ENCODE results near the gene LIPG.
A peak's percentile ranks its signal among the peaks of the same experiment; 100 is the strongest.
"Not testable (repeated sequence)": the region's sequence is repeated elsewhere in the genome, so short reads cannot be mapped to it uniquely, and the experiment has no call there.

LIPG gene

DNA sequence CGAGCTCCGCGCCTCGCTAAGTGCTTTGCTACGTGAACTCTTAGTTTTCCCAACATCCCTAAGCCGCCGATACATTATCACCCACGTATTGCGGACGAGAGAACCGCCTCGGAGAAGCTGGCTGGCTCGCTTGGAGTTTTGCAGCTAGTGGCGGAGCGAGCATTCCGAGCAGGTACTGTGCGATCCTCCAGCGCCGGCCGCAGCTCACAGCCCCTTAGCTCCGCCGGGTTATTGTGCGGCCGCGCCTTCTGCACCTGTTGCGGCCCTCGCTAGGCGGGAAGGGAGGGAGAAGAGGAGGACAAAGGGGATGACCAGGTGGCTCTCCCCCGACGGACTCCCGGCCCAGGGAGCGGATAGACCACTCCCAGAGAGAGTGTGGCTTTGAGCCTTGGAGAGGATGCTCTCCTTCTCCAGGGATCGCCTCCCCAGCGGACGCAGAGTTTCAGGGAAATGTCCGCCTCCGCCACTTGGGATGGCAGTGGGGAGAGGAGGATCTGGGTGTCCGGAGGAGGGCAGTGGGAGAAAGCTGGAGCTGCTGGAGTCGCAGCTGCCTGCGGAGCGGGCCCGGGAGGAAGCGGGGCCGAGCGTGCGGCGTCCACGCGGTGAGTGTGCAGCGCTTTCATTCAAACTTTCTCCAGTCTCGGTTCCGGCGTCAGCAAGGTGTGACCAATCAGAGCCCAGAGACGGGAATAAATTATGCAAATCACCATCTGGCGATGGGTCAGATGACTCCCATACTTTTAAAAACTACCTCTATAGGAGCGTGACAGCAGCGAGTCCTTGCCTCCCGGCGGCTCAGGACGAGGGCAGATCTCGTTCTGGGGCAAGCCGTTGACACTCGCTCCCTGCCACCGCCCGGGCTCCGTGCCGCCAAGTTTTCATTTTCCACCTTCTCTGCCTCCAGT lies at the start of gene LIPG:
Gene LIPG, plus strand, starts transcription at position 769 of the 905 bp plus-strand sequence. CDS start 252 bp downstream, outside the sequence.
- peak in 7 of 56 donors; percentile 15 to 41 (median 18) for DNase-seq

DNA sequence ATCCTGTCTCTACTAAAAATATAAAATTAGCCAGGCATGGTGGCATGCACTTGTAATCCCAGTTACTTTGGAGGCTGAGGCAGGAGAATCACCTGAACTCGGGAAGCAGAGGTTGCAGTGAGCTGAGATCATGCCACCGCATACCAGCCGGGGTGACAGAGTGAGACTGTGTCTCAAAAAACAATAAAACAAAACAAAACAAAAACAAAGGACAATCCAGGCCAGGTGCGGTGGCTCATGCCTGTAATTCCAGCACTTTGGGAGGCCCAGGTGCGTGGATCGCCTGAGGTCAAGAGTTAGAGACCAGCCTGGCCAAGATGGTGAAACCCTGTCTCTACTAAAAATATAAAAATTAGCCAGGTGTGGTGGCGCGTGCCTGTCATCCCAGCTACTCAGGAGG lies 49.0 kb upstream of the LIPG start:
- DNase-seq = not testable (repeated sequence)

DNA sequence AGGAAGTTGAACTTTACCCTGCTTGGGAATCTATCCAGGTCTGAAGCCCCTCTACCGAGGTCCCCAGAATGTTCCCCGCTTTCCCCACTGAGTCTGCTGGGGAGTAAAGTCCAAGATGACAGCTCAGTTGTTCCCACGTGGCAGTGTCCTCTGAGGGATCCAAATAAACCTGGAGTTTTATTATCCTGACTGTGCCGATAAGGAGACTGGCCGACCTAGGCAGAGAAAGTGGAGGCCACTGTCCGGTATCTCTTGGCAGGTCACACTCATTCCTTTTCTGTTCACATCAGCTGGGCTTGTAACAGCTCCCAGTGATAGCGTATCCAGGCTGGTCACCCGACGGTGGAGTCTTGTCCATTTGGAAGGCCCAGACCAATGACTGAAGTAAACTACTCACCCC lies 47.3 kb upstream of the LIPG start:
- no peak for DNase-seq

DNA sequence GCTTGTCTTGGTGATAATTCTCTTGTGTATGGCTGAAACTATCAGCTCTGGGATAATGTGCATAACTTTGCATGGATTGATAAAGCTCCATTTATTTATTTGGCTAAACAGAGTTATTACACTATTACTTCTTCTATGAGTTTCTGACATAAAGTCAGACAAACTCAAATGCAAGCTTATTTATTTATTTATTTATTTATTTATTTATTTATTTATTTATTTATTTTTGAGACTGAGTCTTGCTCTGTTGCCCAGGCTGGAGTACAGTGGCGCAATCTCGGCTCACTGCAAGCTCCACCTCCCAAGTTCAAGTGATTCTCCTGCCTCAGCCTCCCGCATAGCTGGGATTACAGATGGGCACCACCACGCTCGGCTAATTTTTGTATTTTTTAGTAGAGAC lies 46.9 kb upstream of the LIPG start:
- DNase-seq = not testable (repeated sequence)

DNA sequence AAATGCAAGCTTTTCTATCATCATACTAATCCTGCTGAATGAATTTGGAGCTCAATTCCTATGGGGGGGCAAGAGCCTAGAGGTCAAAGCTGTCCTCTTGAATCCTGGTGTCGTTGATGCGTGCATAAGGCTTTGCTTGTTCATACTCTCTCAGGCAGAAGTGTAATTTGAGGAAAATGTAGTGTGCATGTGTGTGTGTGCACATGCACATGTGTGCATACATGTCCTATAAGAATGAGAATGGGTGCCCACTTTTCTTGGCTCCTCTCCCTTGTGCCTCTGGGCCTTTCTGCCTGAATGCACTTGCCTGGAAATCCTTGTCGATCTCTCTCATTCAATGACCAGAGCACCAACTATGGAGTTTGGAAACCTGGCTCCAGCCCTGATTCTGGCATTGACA lies 46.3 kb upstream of the LIPG start:
- no peak for DNase-seq

DNA sequence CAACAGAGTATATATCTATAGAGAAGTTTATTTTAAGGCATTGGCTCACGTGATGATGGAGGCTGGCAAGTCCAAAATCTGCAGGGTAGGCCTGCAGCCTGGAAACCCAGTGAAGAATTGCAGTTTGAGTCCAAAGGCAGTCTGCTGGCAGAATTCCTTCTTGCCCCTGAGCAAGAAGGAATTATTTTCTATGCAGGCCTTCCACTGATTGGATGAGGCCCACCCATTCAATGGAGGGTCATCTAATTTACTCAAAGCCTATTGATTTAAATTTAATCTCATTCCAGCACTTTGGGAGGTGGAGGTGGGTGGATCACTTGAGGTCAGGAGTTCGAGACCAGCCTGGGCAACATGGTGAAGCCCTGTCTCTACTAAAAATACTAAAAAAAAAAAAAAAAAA lies 44.4 kb upstream of the LIPG start:
- no peak for DNase-seq

DNA sequence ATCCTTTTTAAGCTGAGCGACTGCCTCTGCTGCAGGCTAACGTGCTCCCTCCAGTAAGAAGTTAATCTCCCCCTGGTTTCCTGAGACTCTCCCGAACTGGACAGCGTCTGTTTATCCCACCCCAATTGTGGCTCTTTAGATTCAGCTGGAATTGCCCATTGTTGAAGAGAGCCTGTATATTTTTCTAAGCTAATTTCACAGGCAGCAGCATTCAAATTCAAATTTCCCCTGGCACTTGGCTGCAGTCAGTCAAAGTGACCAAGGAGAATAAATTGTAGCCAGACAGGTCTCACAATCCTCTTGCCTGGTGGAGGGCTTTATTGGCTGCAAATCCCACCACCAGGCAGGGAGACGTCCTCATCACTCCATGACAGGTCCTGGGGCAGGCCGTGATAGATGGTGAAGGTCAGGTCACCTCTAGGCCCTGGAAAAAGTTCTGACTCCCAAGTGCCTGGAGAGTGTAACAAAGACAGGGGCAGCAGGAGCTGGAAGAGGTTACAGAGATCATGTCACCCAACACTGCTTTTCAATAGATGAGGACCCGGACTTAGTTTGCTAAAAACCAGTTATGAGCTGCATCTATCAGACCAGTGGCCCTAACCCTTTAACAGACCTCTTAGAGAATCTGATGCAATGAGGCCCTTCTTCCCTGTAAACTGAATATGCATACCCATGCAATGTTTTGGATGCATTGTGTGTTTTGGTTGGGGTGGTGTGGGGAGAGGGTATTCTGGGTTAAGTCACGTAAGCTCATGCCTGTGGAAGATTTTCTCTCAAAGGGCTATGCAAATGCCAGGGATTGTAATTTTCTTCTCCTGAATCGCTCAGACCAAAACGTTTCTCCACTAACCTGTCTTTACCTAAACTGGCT lies 42.5 kb upstream of the LIPG start:
- DNase-seq = no peak

DNA sequence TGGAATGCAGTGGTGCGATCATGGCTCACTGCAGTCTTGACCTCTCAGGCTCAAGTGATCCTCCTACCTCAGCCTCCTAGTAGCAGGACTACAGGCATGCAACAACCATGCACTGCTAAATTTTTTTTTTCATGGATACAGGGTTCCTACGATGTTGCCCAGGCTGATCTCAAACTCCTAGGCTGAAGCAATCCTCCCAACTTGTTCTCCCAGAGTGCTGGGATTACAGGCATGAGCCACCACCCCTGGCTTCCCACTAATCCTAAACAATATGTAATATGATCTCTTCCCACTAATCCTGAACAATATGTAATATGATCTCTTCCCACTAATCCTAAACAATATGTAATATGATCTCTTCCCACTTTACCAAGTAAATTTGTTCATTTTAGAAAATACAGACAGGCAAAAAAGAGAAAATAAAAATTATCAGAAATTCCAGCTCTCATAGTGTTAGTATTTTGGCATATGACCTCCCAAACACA lies 41.2 kb upstream of the LIPG start:
- no peak for DNase-seq

DNA sequence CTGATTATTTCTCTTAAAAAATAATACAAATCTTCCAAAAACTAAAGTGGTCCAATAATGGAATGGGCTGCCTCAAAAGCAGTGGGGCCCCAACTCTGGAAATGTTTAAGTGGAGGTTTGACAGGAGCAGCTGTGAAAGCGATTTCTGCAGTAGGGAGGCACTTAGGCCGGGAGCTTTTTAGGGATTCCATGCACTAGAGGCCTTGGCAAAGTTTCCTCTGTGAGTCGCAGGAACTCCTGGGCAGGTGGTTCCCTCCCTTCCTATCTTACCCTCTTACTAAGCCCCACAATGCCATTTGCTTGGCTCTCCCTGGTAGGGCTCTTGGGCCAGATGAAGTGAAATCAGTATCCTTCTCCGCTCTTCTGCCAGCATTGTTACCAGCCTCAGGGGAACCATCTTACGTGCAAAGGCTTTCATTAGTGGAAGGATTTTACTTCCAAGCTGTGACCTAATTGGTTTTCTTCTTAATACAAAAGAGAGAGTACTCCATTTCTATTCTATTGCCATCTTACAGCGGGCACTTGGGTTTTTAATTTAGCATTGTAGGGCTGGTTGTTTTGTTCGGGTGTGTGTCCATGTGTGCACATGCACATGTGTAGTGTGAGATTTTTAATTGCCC lies 40.5 kb upstream of the LIPG start:
- DNase-seq = no peak

DNA sequence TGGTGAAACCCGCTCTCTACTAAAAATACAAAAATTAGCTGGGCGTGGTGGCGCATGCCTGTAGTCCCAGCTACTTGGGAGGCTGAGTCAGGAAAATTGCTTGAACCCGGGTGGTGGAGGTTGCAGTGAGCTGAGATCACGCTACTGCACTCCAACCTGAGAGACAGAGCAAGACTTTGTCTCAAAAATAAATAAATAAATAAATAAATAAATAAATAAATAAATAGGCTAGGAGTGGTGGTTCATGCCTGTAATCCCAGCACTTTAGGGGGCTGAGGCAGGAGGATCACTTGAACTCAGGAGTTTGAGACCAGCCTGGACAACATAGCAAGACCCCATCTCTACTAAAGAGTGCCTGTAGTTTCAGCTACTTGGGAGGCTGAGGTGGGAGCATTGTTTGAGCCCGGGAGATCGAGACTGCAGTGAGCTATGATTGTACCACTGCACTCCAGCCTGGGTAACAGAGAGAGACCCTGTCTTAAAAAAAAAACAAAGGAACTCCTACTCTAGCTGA lies 38.2 kb upstream of the LIPG start:
- not testable (repeated sequence) for DNase-seq

DNA sequence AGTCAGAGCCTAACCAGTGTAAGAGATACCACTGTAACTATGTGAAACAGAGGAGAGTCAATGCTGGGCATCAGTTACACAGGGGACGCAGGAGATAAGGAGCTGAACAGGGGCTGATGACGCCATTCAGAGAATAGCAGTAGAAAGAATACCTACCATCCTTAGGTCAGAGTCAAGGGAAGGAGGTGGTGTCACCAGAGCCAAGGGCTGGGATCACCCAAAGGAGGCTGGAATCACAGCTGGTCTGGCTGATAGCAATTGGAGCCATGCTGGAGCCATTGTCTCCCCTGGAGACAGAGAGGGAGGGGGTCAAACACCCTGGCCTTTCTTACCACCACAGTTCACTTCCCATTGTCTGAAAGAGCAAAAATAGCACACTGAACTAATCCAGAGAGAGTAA lies 37.5 kb upstream of the LIPG start:
- no peak for DNase-seq

DNA sequence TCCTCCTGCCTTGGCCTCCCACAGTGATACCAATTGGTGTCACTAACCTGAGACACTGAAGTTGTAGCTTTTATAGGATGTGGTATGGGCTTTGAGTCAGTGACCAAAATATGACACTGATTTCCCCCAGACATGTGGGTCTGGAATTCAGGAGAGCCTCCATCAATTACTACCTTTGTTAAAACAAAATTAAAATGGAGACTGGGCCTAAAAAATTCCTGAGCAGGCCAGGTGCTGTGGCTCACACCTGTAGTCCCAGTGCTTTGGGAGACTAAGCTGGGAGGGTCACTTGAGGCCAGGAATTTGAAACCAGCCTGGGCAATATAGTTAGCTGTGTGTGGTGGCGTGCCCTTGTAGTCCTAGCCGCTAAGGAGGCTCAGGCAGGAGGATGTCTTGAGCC lies 36.9 kb upstream of the LIPG start:
- no peak for DNase-seq

DNA sequence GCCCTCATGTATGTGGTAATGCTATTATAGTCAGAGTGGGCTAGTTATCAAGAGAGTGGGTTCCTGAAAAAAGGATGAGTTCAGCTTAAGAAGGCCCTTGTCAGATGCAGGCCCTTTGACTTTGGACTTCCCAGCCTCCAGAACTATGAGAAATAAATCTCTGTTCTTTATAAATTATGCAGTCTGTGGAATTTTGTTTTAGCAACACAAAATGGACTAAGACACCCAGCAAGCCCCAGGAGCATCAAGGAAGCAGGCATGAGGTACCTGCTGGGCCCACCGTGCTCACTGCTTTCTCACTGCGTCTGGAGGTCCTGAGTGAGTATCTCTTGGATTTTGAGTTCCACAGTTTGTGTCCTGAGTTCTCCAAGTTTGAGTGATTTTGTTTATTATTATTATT lies 35.9 kb upstream of the LIPG start:
- no peak for DNase-seq

DNA sequence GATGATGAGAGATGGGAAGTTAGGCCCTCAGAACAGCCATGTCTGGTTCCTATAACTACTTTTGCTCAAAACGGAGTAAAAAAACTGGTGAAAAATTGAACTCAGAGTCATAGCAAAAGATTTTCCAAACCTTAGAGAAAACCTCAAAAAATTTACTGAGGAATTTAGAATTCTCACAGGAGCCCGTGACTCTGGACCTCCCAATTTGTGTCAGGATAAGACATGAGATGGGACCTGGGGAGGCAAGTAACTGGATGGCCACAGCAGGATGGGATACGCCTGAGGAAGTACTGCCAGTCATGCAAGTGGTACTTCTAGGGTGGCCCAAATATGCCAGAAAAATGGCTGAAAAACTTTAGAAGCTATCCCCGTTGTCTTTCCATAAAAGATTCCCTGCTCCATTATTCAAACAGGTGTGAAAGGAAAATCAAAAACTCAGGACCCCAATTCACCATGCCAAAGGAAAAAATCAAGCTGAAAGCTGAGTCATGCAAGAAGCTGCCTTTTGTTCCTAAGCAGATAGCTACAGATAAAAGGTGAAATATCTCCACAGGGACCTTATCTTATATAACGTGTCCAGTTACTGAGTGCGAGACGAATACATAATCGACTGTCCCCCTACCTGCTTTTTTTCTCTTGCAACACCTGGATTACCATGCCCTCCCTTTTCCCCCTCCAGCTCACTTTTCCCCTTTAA lies 34.1 kb upstream of the LIPG start:
- no peak for DNase-seq

DNA sequence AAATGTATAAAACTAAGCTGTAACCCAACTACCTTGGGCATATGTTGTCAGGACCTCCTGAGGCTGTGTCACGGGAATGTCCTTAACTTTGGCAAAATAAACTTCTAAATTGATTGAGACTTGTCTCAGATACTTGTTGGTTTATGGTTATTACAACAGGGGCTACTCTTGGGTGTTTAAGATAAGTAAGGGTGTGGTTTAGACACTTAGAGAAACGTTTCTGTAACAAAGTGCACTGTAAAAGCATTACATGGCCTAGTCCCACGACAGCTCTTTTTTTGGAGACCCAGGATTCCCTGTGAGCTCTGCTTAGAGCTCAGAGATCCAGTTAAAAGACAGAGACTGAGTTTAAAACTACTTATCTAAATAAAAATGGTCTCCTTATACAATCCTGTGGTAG lies 32.3 kb upstream of the LIPG start:
- DNase-seq = no peak

DNA sequence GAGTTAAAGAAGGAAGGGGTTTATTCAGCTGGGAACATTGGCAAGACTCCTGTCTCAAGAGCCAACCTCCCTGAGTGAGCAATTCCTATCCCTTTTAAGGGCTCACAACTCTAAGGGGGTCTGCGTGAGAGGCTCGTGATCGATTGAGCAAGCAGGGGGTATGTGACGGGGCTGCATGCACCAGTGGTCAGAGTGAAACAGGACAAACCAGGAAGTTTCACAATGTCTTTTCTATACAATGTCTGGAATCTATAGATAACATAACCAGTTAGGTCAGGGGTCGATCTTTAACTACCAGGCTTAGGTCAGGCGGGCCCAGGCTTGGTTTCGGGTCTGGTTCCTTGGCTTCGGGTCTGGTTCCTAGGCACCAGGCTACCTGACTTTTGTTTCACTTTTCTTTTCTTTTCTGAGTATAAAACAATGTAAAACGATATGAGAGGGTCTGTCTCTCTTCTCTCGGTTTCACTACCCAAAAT lies 30.1 kb upstream of the LIPG start:
- peak in 1 of 56 donors; percentile 9 for DNase-seq

DNA sequence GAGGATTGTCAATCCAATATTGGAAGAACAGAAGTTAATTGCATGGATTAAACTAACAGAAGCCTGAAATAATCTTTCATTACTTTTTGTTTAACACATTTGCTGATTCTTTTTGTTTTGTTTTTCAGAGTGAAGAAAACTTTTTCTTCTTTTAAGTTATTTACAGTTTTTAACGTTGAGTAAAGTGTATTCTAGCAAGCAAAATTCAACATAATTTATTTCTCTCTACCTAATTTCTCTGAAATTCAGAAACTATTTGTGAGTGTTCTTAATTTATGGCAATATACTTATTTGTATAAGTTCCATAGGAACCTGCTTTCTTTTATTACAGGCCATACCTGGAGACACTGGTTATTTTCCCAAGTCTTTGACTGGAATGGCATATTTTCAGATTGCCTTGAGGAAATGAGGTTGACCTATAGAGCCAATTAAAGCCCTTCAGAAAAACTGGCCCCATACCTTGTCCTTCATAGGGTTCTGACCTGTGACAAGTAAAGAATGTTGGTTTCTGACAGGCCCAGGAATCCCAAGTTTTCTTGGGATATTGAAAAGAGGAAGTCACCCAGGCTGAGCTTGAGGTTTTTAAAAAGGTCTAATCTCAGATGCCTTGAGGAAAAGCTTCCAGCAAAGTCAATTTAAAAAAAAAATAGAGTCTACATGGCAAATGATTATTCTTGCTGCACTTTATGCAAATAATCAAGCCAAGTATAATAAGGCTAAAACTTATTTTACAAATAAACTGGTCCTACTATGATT lies 26.8 kb upstream of the LIPG start:
- DNase-seq = no peak

DNA sequence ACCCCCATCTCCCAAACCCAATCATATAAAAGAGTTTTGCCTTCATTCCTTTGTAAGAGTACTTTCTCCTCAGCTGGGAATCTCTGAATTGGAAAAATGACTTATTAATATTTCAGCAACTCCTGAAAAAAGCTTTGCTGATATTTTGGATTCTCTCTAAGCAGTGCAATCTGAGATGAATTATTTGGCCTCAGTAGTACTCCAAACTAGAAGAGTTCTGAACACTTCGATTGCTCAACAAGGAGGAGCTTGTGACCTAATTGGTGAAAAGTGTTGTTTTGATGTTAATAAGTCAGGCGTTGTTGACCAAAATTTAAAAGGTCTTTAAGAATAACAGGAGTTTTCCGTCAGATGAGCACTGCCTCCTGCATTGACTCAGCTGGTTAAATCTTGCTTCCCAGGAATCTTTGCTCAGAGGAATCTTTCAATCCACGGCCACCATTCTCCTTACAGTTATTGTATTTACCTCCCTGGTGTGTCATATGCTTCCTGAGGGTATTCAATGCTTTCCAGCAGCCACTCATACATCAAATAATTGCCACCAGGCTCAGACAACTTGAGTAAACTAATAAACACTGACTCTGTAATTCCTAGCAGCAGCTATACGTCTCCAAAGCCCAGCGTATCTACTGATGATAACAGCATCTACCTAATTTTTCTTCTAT lies 24.5 kb upstream of the LIPG start:
- DNase-seq = no peak

DNA sequence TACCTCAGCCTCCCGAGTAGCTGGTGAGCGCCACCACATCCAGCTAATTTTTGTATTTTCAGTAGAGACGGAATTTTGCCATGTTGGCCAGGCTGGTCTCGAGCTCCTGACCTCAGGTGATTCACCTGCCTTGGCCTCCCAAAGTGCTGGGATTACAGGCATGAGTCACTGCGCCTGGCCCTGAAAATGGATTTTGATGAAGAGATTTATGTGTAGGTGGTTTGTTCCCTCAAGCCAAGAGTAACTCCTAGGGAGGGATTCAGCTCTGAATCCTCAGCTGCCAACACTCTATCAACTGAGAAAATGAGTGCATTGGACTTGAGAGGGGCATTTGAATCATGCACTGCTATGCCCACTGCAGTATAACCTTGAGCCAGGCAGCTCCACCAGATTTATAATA lies 17.5 kb upstream of the LIPG start:
- no peak for DNase-seq

All from amygdala (tissue), 56 donors.